K562 (cell line): ENCODE measurements around the gene EEF1AKMT1.

Experiments
- CHD1 ChIP-seq: fragments of 200-600 bp; sonication (generic); IDR thresholded peaks from one replicate; pipeline ENCODE4 v1.6.1; 2012; ENCODE audit warnings: mild to moderate bottlenecking, moderate library complexity, low read length, inconsistent platforms
- CTCF ChIP-seq, 3 experiments: IDR thresholded peaks in 2 of 3; conservative IDR thresholded peaks in 1 of 3; 2 replicates each; pipeline ENCODE4 v1.5.1; 2011 to 2012; ENCODE audit warnings: low read length in 3 of 3, mild to moderate bottlenecking in 3 of 3, control low read depth in 2 of 3, improper control_type of control experiment in 1 of 3, inconsistent platforms in 1 of 3, low read depth in 1 of 3, mixed read lengths in 1 of 3, moderate library complexity in 1 of 3; ENCODE audit not compliant: insufficient read depth in 2 of 3
- ETV5 ChIP-seq: sonication (generic); formaldehyde crosslinking; IDR thresholded peaks from 2 replicates; pipeline ENCODE4 v1.4.0; 2020; ENCODE audit warnings: low read depth, mild to moderate bottlenecking, missing genetic modification reagents
- HDAC2 ChIP-seq: fragments of 450-650 bp; IDR thresholded peaks from 2 replicates; pipeline ENCODE4 v1.6.1; 2016; ENCODE audit warnings: mild to moderate bottlenecking
- MAFK ChIP-seq: IDR thresholded peaks from 2 replicates; pipeline ENCODE4 v1.6.1; 2011; ENCODE audit warnings: low read length, improper control_type of control experiment
- MEF2A ChIP-seq: IDR thresholded peaks from 2 replicates; pipeline ENCODE4 v1.6.1; 2011; ENCODE audit warnings: low read depth, mild to moderate bottlenecking, low read length, moderate library complexity; ENCODE audit not compliant: control insufficient read depth
- NFIC ChIP-seq: fragments of 450-650 bp; IDR thresholded peaks from 2 replicates; pipeline ENCODE4 v1.6.1; 2017; ENCODE audit warnings: mild to moderate bottlenecking, inconsistent platforms
- PHF8 ChIP-seq: fragments of 200-600 bp; sonication (generic); IDR thresholded peaks from 2 replicates; pipeline ENCODE4 v1.6.1; 2012; ENCODE audit warnings: mixed run types, mild to moderate bottlenecking, inconsistent platforms, low read length, moderate library complexity, borderline replicate concordance
- ZNF124 ChIP-seq: sonication (generic); formaldehyde crosslinking; IDR thresholded peaks from 2 replicates; pipeline ENCODE4 v1.8.1; 2022; ENCODE audit warnings: missing genetic modification reagents
- ZNF274 ChIP-seq: IDR thresholded peaks from 2 replicates; pipeline ENCODE4 v1.6.1; 2011; ENCODE audit warnings: low read depth, mild to moderate bottlenecking, low read length, moderate library complexity, borderline replicate concordance
- TF ChIP-seq, protein P1 (sequence below): sonication (generic); formaldehyde crosslinking; IDR thresholded peaks from 2 replicates; pipeline ENCODE4 v1.9.0; 2022; ENCODE audit warnings: mild to moderate bottlenecking, missing genetic modification reagents
- TF ChIP-seq, protein P2 (sequence below): sonication (generic); formaldehyde crosslinking; IDR thresholded peaks from 2 replicates; pipeline ENCODE4 v1.9.0; 2022; ENCODE audit warnings: mild to moderate bottlenecking, missing genetic modification reagents
- TF ChIP-seq, protein P3 (sequence below): fragments of 250-450 bp; sonication (Bioruptor Pico); IDR thresholded peaks from 2 replicates; pipeline ENCODE4 v1.5.0; 2022; ENCODE audit warnings: mild to moderate bottlenecking

DNA sequence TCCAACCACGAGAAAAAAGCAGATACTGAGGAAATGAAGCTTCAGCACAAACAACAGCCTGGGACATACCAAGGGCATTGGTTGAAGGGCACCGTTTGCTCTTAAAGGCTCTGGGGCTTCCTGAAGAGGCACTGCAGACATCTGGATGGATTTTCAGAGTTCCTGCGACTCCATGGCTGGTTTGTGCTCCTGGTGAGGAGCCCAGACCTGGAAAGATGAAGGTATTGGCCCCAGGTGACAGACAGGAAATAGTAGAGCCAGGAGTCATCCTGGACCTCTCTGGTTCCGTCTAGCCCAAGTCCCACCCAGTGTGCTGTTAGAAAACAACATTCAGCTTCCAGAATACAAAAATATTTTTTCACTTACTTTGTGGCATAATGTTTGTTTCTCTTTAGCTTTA lies 64.0 kb downstream of the EEF1AKMT1 start:
- TF ChIP-seq MEF2A (no peak), NFIC (no peak), CHD1 (no peak), PHF8 (no peak), ZNF124 (no peak), ZNF274 (no peak), MAFK (no peak), ETV5 (no peak), CTCF (IDR thresholded peaks at IDR 0.05 in 2 of 3, conservative IDR thresholded peaks at IDR 0.05 in 1 of 3; ENCODE audit: insufficient read depth in 2 of 3, low read depth in 1 of 3, low read length in 3 of 3) (no peak), HDAC2 (no peak)
- TF ChIP-seq, protein P1, sequence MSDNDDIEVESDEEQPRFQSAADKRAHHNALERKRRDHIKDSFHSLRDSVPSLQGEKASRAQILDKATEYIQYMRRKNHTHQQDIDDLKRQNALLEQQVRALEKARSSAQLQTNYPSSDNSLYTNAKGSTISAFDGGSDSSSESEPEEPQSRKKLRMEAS: no peak
- TF ChIP-seq, protein P2, sequence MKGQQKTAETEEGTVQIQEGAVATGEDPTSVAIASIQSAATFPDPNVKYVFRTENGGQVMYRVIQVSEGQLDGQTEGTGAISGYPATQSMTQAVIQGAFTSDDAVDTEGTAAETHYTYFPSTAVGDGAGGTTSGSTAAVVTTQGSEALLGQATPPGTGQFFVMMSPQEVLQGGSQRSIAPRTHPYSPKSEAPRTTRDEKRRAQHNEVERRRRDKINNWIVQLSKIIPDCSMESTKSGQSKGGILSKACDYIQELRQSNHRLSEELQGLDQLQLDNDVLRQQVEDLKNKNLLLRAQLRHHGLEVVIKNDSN: no peak
- TF ChIP-seq, protein P3, sequence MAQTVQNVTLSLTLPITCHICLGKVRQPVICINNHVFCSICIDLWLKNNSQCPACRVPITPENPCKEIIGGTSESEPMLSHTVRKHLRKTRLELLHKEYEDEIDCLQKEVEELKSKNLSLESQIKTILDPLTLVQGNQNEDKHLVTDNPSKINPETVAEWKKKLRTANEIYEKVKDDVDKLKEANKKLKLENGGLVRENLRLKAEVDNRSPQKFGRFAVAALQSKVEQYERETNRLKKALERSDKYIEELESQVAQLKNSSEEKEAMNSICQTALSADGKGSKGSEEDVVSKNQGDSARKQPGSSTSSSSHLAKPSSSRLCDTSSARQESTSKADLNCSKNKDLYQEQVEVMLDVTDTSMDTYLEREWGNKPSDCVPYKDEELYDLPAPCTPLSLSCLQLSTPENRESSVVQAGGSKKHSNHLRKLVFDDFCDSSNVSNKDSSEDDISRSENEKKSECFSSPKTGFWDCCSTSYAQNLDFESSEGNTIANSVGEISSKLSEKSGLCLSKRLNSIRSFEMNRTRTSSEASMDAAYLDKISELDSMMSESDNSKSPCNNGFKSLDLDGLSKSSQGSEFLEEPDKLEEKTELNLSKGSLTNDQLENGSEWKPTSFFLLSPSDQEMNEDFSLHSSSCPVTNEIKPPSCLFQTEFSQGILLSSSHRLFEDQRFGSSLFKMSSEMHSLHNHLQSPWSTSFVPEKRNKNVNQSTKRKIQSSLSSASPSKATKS (CRISPR knock-in tag): no peak
